WTC11 (cell line): ENCODE results near the gene ELOVL6.
"Not testable (repeated sequence)": the region's sequence is repeated elsewhere in the genome, so short reads cannot be mapped to it uniquely, and the experiment has no call there.

Experiments used
- CTCF ChIP-seq: fragments of 200-600 bp; IDR thresholded peaks from 2 replicates; pipeline ENCODE4 v1.8.0; 2022; ENCODE audit warnings: antibody characterized with exemption
- ELF4 ChIP-seq: sonication (generic); formaldehyde crosslinking; IDR thresholded peaks from 2 replicates; pipeline ENCODE4 v1.8.1; 2022; ENCODE audit warnings: low read depth, mild to moderate bottlenecking, moderate library complexity, missing genetic modification reagents
- FOXJ3 ChIP-seq: sonication (generic); formaldehyde crosslinking; IDR thresholded peaks from 2 replicates; pipeline ENCODE4 v1.9.0; 2021; ENCODE audit warnings: missing genetic modification reagents, mild to moderate bottlenecking, borderline replicate concordance
- GABPB1 ChIP-seq: sonication (generic); formaldehyde crosslinking; IDR thresholded peaks from 2 replicates; pipeline ENCODE4 v1.8.1; 2023; ENCODE audit warnings: mild to moderate bottlenecking, missing genetic modification reagents
- GTF2I ChIP-seq: fragments of 250-450 bp; sonication (Bioruptor Pico); conservative IDR thresholded peaks from 2 replicates; pipeline ENCODE4 v1.4.0; 2021; ENCODE audit warnings: mild to moderate bottlenecking
- HMGA2 ChIP-seq: fragments of 250-450 bp; sonication (Bioruptor Pico); IDR thresholded peaks from 2 replicates; pipeline ENCODE4 v1.4.0; 2021; ENCODE audit warnings: mild to moderate bottlenecking, moderate library complexity
- IRF1 ChIP-seq: sonication (generic); formaldehyde crosslinking; IDR thresholded peaks from 2 replicates; pipeline ENCODE4 v1.8.0; 2023; ENCODE audit warnings: missing genetic modification reagents
- NR2C2 ChIP-seq: sonication (generic); formaldehyde crosslinking; IDR thresholded peaks from 2 replicates; pipeline ENCODE4 v1.8.0; 2022; ENCODE audit warnings: mild to moderate bottlenecking, missing genetic modification reagents
- TP53 ChIP-seq: sonication (generic); formaldehyde crosslinking; IDR thresholded peaks from 2 replicates; pipeline ENCODE4 v1.8.1; 2023; ENCODE audit warnings: mild to moderate bottlenecking, missing genetic modification reagents

- not testable (repeated sequence) for TF ChIP-seq CTCF; HMGA2 (CRISPR knock-in tag); GTF2I; IRF1 (CRISPR knock-in tag); NR2C2; ELF4 (CRISPR knock-in tag); GABPB1 (CRISPR knock-in tag); FOXJ3 (CRISPR knock-in tag); TP53 (CRISPR knock-in tag)
These were observed 159.3 kb downstream of the ELOVL6 start for GRCh38 chr4:110039164-110039563.
